KG1 (cell line): ENCODE measurements around the gene XRRA1.
"Not testable (repeated sequence)": the region's sequence is repeated elsewhere in the genome, so short reads cannot be mapped to it uniquely, and the experiment has no call there.

Source experiments
- DNase-seq: peaks from one replicate; lab custom pipeline; 2025; lab: John Stamatoyannopoulos, UW

XRRA1 gene

GRCh38 chr11:74826901-74827300, 122.0 kb downstream of the XRRA1 start:
- DNase-seq = no peak

GRCh38 chr11:74825596-74825995, 123.3 kb downstream of the XRRA1 start:
- not testable (repeated sequence) for DNase-seq

GRCh38 chr11:74824285-74824982, 124.5 kb downstream of the XRRA1 start:
- DNase-seq = no peak

- no peak for DNase-seq
Measured at GRCh38 chr11:74822170-74822569, 126.7 kb downstream of the XRRA1 start.

GRCh38 chr11:74820763-74821162, 128.1 kb downstream of the XRRA1 start:
- no peak for DNase-seq

GRCh38 chr11:74819400-74819799, 129.5 kb downstream of the XRRA1 start:
- no peak for DNase-seq

GRCh38 chr11:74818283-74818946, 130.5 kb downstream of the XRRA1 start:
- DNase-seq = no peak

GRCh38 chr11:74816664-74817063, 132.2 kb downstream of the XRRA1 start:
- DNase-seq = no peak

- no peak for DNase-seq
Measured at GRCh38 chr11:74815966-74816365, 132.9 kb downstream of the XRRA1 start.

- DNase-seq = no peak
Measured at GRCh38 chr11:74809801-74810200, 139.1 kb downstream of the XRRA1 start.

- no peak for DNase-seq
Measured at GRCh38 chr11:74806267-74806666, 142.6 kb downstream of the XRRA1 start.

GRCh38 chr11:74791333-74792100, 157.4 kb downstream of the XRRA1 start:
- DNase-seq = no peak
